ENCODE results near the gene DPT. TPM values are rescaled to one million over a fixed set of nuclear protein-coding genes. Genes with fewer than 3 reads are reported as not detected.

The DPT gene
- total RNA-seq, 1 experiment from 2014 or later = not detected

- TF ChIP-seq, protein P1, sequence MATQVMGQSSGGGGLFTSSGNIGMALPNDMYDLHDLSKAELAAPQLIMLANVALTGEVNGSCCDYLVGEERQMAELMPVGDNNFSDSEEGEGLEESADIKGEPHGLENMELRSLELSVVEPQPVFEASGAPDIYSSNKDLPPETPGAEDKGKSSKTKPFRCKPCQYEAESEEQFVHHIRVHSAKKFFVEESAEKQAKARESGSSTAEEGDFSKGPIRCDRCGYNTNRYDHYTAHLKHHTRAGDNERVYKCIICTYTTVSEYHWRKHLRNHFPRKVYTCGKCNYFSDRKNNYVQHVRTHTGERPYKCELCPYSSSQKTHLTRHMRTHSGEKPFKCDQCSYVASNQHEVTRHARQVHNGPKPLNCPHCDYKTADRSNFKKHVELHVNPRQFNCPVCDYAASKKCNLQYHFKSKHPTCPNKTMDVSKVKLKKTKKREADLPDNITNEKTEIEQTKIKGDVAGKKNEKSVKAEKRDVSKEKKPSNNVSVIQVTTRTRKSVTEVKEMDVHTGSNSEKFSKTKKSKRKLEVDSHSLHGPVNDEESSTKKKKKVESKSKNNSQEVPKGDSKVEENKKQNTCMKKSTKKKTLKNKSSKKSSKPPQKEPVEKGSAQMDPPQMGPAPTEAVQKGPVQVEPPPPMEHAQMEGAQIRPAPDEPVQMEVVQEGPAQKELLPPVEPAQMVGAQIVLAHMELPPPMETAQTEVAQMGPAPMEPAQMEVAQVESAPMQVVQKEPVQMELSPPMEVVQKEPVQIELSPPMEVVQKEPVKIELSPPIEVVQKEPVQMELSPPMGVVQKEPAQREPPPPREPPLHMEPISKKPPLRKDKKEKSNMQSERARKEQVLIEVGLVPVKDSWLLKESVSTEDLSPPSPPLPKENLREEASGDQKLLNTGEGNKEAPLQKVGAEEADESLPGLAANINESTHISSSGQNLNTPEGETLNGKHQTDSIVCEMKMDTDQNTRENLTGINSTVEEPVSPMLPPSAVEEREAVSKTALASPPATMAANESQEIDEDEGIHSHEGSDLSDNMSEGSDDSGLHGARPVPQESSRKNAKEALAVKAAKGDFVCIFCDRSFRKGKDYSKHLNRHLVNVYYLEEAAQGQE (IDR thresholded peaks at IDR 0.05; ENCODE audit: low read depth) = no peak
- TF ChIP-seq, protein P2, sequence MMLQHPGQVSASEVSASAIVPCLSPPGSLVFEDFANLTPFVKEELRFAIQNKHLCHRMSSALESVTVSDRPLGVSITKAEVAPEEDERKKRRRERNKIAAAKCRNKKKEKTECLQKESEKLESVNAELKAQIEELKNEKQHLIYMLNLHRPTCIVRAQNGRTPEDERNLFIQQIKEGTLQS (IDR thresholded peaks at IDR 0.05) = no peak
- TF ChIP-seq ZFX (IDR thresholded peaks at IDR 0.05) (no peak), ZNF274 (IDR thresholded peaks at IDR 0.05; ENCODE audit: low read depth, low read length) (no peak)
These were observed 2.4 kb upstream of the DPT start (continued) for GRCh38 chr1:168731244-168731953.

- H3K27me3 ChIP-seq (ENCODE audit: insufficient read depth, low read length) = no peaks in the 10 kb centered on the region; the same call in 1 of the 2 replicates
- no peak overlapping the region for H3K9ac ChIP-seq (ENCODE audit: low read length)
- H3K27ac ChIP-seq (ENCODE audit: low read depth, low read length) = no peak overlapping the region
- H4K20me1 ChIP-seq (ENCODE audit: insufficient read depth) = no peaks in the 10 kb centered on the region
- DNase-seq (ENCODE audit: low read depth, low spot score) (no peak), ATAC-seq (no peak)
- H3K9me2 ChIP-seq (ENCODE audit: insufficient read depth) = no peaks in the 10 kb centered on the region
- H3K9me3 ChIP-seq (ENCODE audit: control insufficient read depth in 1 of 2, insufficient read depth in 1 of 2, low read depth in 1 of 2, low read length in 2 of 2) = no peaks in the 10 kb centered on the region
- H3K4me1 ChIP-seq (ENCODE audit: control insufficient read depth in 1 of 2, insufficient read depth in 2 of 2, low read length in 2 of 2) = no peaks in the 10 kb centered on the region
- no TSS peak for BruUV-seq (replicated peaks)
- H3K4me3 ChIP-seq (replicated peaks in 1 of 2; ENCODE audit: low read depth in 1 of 2, low read length in 2 of 2) = no peak overlapping the region
- ChIA-PET RAD21 (ENCODE audit: low non-redundant PET in 1 of 2, low total read pairs in 2 of 2, uncharacterized antibody in 2 of 2, unreplicated experiment in 2 of 2) (no interaction called here), CTCF (no interaction called here), POLR2A (no interaction called here)
- H2AFZ ChIP-seq (ENCODE audit: low read depth, low read length, poor library complexity, severe bottlenecking) = no peak overlapping the region
- intact Hi-C loops (cut with micrococcal nuclease) = no loop called here
- no peak overlapping the region for H3K4me2 ChIP-seq (ENCODE audit: low read length)
- no peaks in the 10 kb centered on the region for H3K36me3 ChIP-seq (ENCODE audit: control insufficient read depth in 1 of 2, insufficient read depth in 2 of 2, low read length in 2 of 2)
- no peaks in the 10 kb centered on the region for H3K79me2 ChIP-seq (ENCODE audit: insufficient read depth, low read length)
- TF ChIP-seq CBX3 (IDR thresholded peaks at IDR 0.05; ENCODE audit: low read depth) = no peak
These were observed 398 bp upstream of the DPT start for GRCh38 chr1:168729405-168729802.

All from HCT116 (cell line).